ENCODE data around the gene LAMB2. TPM values are rescaled to one million over a fixed set of nuclear protein-coding genes. Genes with fewer than 3 reads are reported as not detected.

The LAMB2 gene
- total and polyA plus RNA-seq, 2 of the 8 experiments (the other 6 are each of a cell fraction or from before 2014, with no cell fraction given): 112 to 153 TPM

- no peaks in the 10 kb centered on the region for H3K9me3 ChIP-seq (ENCODE audit: insufficient read depth in 2 of 2, low read depth in 1 of 2, low read length in 1 of 2)
Measured at GRCh38 chr3:49111347-49111746, 21.5 kb downstream of the LAMB2 start.

More at GRCh38 chr3:49111347-49111746, 21.5 kb downstream of the LAMB2 start:
- Histone ChIP-seq H2AFZ (ENCODE audit: low read length) (no peak overlapping the region), H3K27ac (ENCODE audit: low read depth, low read length) (no peak overlapping the region), H3K79me1 (ENCODE audit: low read depth, low read length) (no peaks in the 10 kb centered on the region), H3K14ac (ENCODE audit: insufficient read length) (no peak overlapping the region), H3K4ac (replicated peaks; ENCODE audit: insufficient read length, low read depth, low read length) (no peak overlapping the region), H3K4me2 (ENCODE audit: insufficient read depth in 1 of 2, low read depth in 2 of 2, low read length in 2 of 2) (no peak overlapping the region), H2BK12ac (ENCODE audit: low read depth, low read length) (no peak overlapping the region), H3K79me2 (ENCODE audit: control insufficient read depth in 1 of 2, insufficient read depth in 2 of 2, low read length in 2 of 2) (no peaks in the 10 kb centered on the region), H3K23ac (ENCODE audit: insufficient read length) (no peak overlapping the region), H2BK15ac (ENCODE audit: low read length) (no peak overlapping the region), H2BK120ac (replicated peaks; ENCODE audit: low read depth, low read length) (no peak overlapping the region), H4K5ac (ENCODE audit: insufficient read length, low read depth, low read length) (no peak overlapping the region), H3K18ac (ENCODE audit: extremely low read depth, low read length) (no peak overlapping the region), H4K8ac (ENCODE audit: extremely low read depth, insufficient read depth, low read length) (no peak overlapping the region), H3K9ac (replicated peaks in 1 of 4; ENCODE audit: extremely low read depth in 1 of 4, low read depth in 3 of 4, low read length in 3 of 4) (no peak overlapping the region), H3K23me2 (ENCODE audit: low read depth, low read length) (no peaks in the 10 kb centered on the region), H4K20me1 (replicated peaks in 1 of 2; ENCODE audit: control insufficient read depth in 1 of 2, insufficient read depth in 2 of 2, low read length in 2 of 2) (peaks cover 0 to 16% of the 10 kb centered on the region in 2 experiments), H2BK5ac (ENCODE audit: low read depth, low read length) (no peak overlapping the region), H3K56ac (replicated peaks; ENCODE audit: insufficient read length, low read depth, low read length) (no peak overlapping the region), H2AK5ac (ENCODE audit: low read depth, low read length) (no peak overlapping the region), H3K4me3 (ENCODE audit: extremely low read depth in 1 of 4, insufficient read depth in 2 of 4, low read depth in 3 of 4, low read length in 4 of 4) (no peak overlapping the region), H2BK20ac (ENCODE audit: low read length) (no peak overlapping the region), H3K27me3 (replicated peaks in 1 of 4; ENCODE audit: control insufficient read depth in 3 of 4, extremely low read depth in 1 of 4, insufficient read depth in 3 of 4, low read length in 3 of 4) (no peaks in the 10 kb centered on the region; a peak in 1 of 7 replicates), H4K91ac (replicated peaks; ENCODE audit: insufficient read length, low read length) (no peak overlapping the region), H3K4me1 (replicated peaks in 1 of 4; ENCODE audit: control insufficient read depth in 3 of 4, insufficient read depth in 4 of 4, low read length in 3 of 4) (no peaks in the 10 kb centered on the region), H3K36me3 (ENCODE audit: control insufficient read depth in 2 of 4, insufficient read depth in 4 of 4, low read length in 3 of 4) (peaks cover 23 to 71% (median 62%) of the 10 kb centered on the region in 4 experiments)
- no peak for FAIRE-seq
- CTCF ChIA-PET (ENCODE audit: partially characterized antibody): interaction anchor here (1.0 to 3.2 kb wide), 4 partner anchors 9 to 46 kb away, joined by 3 to 16 read pairs (median 6); partner anchors contain the start of genes LAMB2, QRICH1 and USP19
- 92% methylated on average over 6 of the region's 6 CpGs; no CpG with 5 or more reads in 1 of the 2 experiments for WGBS, 2 experiments (ENCODE audit: extremely low coverage in 1 of 2, insufficient coverage in 1 of 2, insufficient read length in 1 of 2, insufficient replicate concordance in 2 of 2, low coverage in 1 of 2, low lambda C conversion rate in 2 of 2, missing lambda C conversion rate in 1 of 2)
- TF ChIP-seq SAP30 (IDR thresholded peaks at IDR 0.05; ENCODE audit: insufficient read depth, insufficient replicate concordance, low read length) (no peak), USF2 (IDR thresholded peaks at IDR 0.05; ENCODE audit: low read length) (no peak), EGR1 (IDR thresholded peaks at IDR 0.05; ENCODE audit: borderline replicate concordance, low read depth, low read length) (no peak), NRF1 (IDR thresholded peaks at IDR 0.05; ENCODE audit: low read depth, low read length) (no peak), EP300 (IDR thresholded peaks at IDR 0.05; ENCODE audit: borderline replicate concordance in 1 of 2, low read depth in 2 of 2, low read length in 2 of 2) (no peak)
- POLR2A ChIA-PET (ENCODE audit: partially characterized antibody): interaction anchor here (15.7 to 27.9 kb wide), 3 partner anchors 2 to 93 kb away, joined by 141 to 508 read pairs (median 508); partner anchors contain the start of genes DALRD3, NDUFAF3, QARS1 and QRICH1
- no peak for DNase-seq (ENCODE audit: low read depth in 1 of 2, low spot score in 2 of 2)
